HL-60 (cell line): ENCODE measurements around the gene IL1RAPL1.
"Not testable (repeated sequence)": the region's sequence is repeated elsewhere in the genome, so short reads cannot be mapped to it uniquely, and the experiment has no call there.

ENCODE experiments used
- DNase-seq, 2 experiments: peaks; one replicate each; pipeline ENCODE4 v3.0.0-alpha.2; 2010 to 2020; ENCODE audit warnings: low read depth in 1 of 2, low spot score in 1 of 2
- H3K27ac ChIP-seq: fragments of 250-450 bp; sonication (Bioruptor Pico); replicated peaks from 2 replicates; pipeline ENCODE4 v1.5.1; 2020; ENCODE audit warnings: mild to moderate bottlenecking, moderate library complexity
- H3K27me3 ChIP-seq: fragments of 250-450 bp; sonication (Bioruptor Pico); 2 replicates; pipeline ENCODE4 v1.5.1; 2021; ENCODE audit warnings: mild to moderate bottlenecking, moderate library complexity; ENCODE audit not compliant: insufficient read depth, poor library complexity, severe bottlenecking
- H3K4me3 ChIP-seq: replicated peaks from 2 replicates; pipeline ENCODE4 v1.5.1; 2011; ENCODE audit warnings: mild to moderate bottlenecking, control low read depth, low read length; ENCODE audit not compliant: insufficient read depth
- CTCF ChIP-seq: IDR thresholded peaks from one replicate; pipeline ENCODE4 v1.5.1; 2011; ENCODE audit warnings: low read length, control low read depth, inconsistent platforms; ENCODE audit not compliant: insufficient read depth
- GABPA ChIP-seq: IDR thresholded peaks from 2 replicates; pipeline ENCODE4 v1.6.1; 2012; ENCODE audit warnings: low read depth
- POLR2AphosphoS5 ChIP-seq: IDR thresholded peaks from 2 replicates; pipeline ENCODE4 v1.6.1; 2012; ENCODE audit warnings: low read depth
- REST ChIP-seq: IDR thresholded peaks from 2 replicates; pipeline ENCODE4 v1.6.1; 2012; ENCODE audit warnings: low read depth; ENCODE audit not compliant: insufficient replicate concordance
- SPI1 ChIP-seq: IDR thresholded peaks from 2 replicates; pipeline ENCODE4 v1.6.1; 2012; ENCODE audit warnings: low read depth, mild to moderate bottlenecking, borderline replicate concordance

IL1RAPL1 gene

GRCh38 chrX:29110041-29110440 is 522.8 kb downstream of the IL1RAPL1 start:
- TF ChIP-seq REST, result no peak
- no peak for TF ChIP-seq POLR2AphosphoS5
- no peak for TF ChIP-seq CTCF
- no peak for TF ChIP-seq SPI1
- no peaks in the 10 kb centered on the region for H3K27me3 ChIP-seq
- DNase-seq, result no peak

DNA sequence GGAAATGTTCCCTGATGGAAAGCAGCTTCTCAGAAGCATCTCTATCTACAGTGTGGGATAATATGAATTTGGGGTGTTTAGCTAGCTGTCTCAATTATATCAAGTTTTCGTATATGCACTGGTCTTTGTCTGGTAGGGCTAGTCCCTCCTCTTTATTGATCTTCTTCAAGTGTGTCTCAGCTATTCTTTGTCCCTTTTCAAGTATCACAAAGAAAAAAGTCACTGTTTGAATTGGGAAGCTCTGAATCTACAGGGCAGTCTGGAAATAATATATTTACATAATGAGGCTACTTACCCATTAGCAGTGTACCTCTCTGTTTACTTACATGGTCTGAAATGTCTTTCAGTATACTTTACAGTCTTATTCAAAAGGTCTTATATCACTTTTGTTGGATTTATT is 526.0 kb downstream of the IL1RAPL1 start:
- TF ChIP-seq SPI1, result no peak
- TF ChIP-seq REST, result no peak
- no peak for TF ChIP-seq CTCF
- no peak for TF ChIP-seq POLR2AphosphoS5
- TF ChIP-seq GABPA, result no peak
- DNase-seq, result no peak

More at GRCh38 chrX:29110041-29110440, 522.8 kb downstream of the IL1RAPL1 start:
- Histone ChIP-seq H3K4me3 (no peak overlapping the region), H3K27ac (no peak overlapping the region)

GRCh38 chrX:29122817-29123216 is 535.6 kb downstream of the IL1RAPL1 start:
- DNase-seq, H3K4me3 ChIP-seq, H3K27ac ChIP-seq, H3K27me3 ChIP-seq: not testable (repeated sequence)

More for the DNA sequence above, 526.0 kb downstream of the IL1RAPL1 start:
- H3K4me3 ChIP-seq, result no peak overlapping the region
- H3K27ac ChIP-seq, result no peak overlapping the region
- no peaks in the 10 kb centered on the region for H3K27me3 ChIP-seq

GRCh38 chrX:29130905-29131304 is 543.7 kb downstream of the IL1RAPL1 start:
- Histone ChIP-seq H3K27me3 (no peaks in the 10 kb centered on the region), H3K27ac (no peak overlapping the region), H3K4me3 (no peak overlapping the region)
- DNase-seq, result no peak
- TF ChIP-seq GABPA, result no peak
- TF ChIP-seq CTCF, result no peak
- no peak for TF ChIP-seq POLR2AphosphoS5
- no peak for TF ChIP-seq SPI1
- no peak for TF ChIP-seq REST
